HG03135 (cell line): ENCODE results near the gene RUBCN.
"Not testable (repeated sequence)": the region's sequence is repeated elsewhere in the genome, so short reads cannot be mapped to it uniquely, and the experiment has no call there.

Source experiments
- ATAC-seq: cut with Tn5 transposase; IDR thresholded peaks from one replicate; pipeline ENCODE4 v1.9.1; 2021; ENCODE audit warnings: mild to moderate bottlenecking, moderate library complexity; ENCODE audit not compliant: unreplicated experiment

Gene RUBCN

DNA sequence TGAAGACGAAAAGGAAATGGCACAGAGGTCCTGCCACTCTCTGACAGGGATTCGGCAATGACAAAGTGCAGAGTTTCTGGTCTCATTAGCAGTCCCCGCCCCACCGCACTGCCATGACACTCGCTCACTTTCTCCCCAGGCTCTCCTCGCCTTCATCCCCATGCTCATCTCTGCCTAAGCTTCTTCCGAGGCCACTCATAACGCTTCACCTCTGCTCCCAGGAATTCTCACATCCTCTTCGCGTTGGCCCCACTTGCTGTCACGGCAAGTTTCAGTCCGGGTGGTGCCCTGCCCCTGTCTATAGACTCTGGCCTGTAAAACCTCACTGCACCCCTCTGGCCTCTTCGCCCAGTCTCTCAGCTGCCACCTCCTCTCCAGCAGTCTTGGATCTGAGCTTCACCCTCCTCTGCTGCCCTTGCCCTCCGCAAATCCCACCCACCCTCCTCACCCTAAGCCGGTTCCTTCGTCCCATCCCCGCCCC lies 654 bp downstream of the RUBCN start:
- no peak for ATAC-seq

DNA sequence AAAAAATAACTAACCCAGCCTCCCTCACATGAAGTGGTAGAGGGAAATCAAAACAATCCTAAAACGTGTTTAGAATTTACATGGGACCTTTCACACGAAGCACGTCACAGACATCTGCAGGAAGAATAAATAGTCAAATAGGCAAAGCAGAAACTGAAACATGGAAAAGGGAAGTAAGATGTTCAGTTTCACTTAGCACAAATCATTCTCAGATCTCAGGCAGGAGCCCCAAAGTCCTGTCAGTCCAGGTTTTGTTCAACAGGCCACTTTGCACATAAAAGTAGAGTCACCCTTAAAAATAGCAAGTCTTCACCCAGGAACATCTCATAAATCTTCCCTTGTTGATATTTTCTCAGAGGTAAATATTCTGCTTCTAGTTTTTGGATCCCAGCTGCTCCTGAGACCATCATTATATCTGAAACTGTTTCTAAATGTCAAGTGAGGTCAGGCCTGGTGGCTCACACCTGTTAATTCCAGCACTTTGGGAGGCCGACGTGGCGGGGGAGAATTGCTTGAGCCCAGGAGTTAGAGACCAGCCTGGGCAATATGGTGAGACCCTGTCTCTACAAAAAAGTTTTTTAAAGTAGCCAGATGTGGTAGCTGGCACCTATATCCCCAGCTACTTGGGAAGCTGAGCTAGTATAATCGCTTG lies 1.9 kb downstream of the RUBCN start:
- ATAC-seq, result peak; percentile 45

DNA sequence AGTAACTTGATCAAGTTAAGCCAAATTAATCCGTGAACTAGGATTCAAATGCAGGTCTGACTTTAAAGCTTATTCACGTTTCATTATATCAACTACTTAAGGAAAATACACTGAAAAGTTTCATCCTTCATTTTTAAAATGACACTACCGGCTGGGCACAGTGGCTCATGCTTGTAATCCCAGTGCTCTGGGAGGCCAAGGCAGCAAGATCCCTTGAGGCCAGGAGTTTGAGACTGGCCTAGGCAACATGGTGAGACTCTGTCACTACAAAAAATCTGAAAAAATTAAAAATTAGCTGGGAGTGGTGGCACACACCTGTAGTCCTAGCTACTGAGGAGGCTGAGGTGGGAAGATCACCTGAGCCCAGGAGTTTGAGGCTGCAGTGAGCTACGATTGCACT lies 3.7 kb downstream of the RUBCN start:
- no peak for ATAC-seq

DNA sequence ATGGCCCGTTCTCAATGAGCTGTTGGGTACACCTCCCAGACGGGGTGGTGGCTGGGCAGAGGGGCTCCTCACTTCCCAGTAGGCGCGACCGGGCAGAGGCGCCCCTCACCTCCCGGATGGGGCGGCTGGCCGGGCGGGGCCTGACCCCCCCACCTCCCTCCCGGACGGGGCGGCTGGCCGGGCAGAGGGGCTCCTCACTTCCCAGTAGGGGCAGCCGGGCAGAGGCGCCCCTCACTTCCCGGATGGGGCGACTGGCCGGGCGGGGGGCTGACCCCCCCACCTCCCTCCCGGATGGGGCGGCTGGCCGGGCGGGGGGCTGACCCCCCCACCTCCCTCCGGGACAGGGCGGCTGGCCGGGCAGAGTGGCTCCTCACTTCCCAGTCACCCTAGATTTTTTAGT lies 5.2 kb downstream of the RUBCN start:
- ATAC-seq, result not testable (repeated sequence)

- ATAC-seq, result not testable (repeated sequence)
Observed at GRCh38 chr3:197730770-197731169, 5.9 kb downstream of the RUBCN start.

DNA sequence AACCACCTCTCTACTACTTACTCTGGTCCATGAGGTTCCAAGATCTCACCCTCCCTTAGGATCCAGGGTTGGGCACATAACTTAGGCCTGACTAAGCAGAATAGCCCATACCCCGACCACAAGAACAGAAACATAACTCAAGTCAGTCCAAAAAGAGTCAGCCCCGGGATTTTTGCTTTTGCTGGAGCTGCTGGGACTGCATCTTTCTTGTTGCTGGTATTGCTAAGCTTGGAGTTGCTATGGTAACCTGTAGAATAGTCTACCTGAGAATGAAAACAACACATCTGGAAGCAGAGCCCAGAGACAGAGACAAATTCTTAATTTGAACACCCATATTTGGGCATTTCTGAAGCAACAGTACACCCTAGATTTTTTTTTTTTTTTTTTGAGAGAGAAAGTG lies 6.5 kb downstream of the RUBCN start:
- no peak for ATAC-seq

DNA sequence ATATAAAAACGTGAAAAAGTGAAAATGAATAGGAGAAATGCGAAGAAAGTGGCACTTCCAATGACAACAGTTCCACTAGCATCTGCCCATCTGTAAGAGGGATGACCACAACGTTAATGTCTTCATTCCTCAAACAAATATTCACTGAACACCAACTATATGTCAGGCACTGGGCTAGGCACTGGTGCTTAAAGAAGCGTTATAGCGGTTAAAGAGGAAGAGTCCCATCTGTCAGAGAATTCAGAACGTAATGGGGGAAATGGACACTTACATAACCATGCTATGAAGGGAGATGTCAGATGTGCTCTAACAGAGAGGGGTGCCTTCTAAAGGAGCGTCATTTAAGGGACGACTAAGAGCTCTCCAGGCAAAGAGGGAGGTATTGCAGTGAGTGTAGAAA lies 8.2 kb downstream of the RUBCN start:
- ATAC-seq, result no peak

- ATAC-seq, result not testable (repeated sequence)
Observed at GRCh38 chr3:197727878-197728277, 8.8 kb downstream of the RUBCN start.

DNA sequence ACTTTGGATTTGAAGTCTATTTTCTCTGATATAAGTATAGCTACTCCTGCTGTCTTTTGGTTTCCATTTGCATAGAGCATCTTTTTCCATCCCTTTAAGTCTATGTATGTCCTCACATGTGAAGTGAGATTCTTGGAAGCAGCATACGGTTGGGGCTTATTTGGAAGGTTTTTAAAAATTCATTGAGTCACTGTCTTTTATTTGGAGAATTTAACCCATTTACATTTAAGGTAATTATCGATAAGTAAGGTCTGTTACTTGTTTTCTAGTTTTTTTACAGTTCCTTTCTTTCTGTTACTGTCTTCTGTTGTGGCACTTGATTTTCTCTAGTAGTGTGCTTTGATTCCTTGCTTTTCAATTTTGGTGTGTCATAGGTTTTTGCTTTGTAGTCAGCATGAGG lies 14.0 kb downstream of the RUBCN start:
- ATAC-seq, result no peak

DNA sequence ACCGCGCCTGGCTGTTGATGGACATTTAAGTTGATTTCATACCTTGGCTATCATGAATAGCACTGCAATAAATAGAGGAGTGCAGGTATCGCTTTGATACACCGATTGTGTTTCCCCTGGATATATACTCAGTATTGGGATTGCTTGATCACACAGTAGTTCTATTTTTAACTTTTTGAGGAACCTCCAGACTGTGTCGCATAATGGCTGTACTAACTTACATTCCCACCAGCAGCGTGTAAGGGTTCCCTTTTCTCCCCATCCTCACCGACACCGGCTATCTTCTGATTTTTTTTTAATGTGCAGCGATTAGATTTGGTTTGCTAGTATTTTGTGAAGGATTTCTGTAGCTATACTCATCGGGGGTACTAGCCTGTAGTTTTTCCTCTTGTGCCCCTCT lies 16.0 kb downstream of the RUBCN start:
- no peak for ATAC-seq

DNA sequence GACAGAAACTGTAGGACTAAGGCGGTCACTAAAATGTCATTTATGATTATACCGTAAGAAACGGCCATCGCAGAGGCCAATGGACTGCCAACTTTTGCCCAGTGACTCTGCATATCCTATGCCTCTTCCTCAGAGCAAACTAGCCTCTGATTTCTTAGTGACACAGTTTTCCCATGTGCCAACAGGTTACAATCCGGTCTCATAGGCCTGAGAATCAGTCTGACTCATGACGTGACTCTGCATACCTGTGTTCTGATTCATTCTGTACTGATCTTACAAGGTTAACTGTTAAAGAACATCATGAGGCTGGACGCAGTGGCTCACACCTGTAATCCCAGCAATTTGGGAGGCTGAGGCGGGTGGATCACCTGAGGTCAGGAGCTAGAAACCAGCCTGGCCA lies 17.8 kb downstream of the RUBCN start:
- ATAC-seq, result no peak

GRCh38 chr3:197714251-197714650 lies 22.5 kb downstream of the RUBCN start:
- ATAC-seq, result no peak

GRCh38 chr3:197713477-197713822 lies 23.3 kb downstream of the RUBCN start:
- ATAC-seq, result no peak

- ATAC-seq, result peak; percentile 79
Observed at GRCh38 chr3:197711973-197712707, 24.6 kb downstream of the RUBCN start.

DNA sequence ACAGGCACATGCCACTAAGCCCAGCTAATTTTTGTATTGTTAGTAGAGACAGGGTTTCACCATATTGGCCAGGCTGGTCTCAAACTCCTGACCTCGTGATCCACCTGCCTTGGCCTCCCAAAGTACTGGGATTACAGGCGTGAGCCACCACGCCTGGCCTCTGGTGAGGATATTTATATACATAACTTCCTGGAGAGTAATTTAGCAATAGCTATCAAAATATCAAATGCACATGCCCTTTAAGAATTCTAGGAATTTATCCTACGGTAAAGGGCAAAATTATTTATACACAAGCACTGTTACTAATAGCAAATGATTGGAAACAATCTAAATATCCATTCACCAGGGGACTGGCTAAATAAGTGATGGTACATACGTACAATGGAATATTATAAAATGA lies 25.7 kb downstream of the RUBCN start:
- ATAC-seq, result not testable (repeated sequence)

DNA sequence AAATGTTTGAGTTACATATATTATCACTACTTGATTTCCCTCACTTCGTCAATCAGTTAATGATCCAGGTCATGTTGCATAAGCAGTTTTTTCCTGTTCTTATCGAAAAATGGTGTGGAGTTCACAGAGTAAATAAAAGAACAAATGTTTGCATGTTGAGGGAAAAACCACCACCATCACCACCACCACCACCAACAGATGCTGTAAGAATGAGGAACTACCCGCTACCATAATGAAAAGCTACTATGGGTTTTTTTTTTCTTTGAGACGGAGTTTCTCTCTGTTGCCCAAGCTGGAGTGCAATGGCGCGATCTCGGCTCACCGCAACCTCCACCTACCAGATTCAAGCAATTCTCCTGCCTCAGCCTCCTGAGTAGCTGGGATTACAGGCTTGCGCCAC lies 27.6 kb downstream of the RUBCN start:
- ATAC-seq, result no peak

- no peak for ATAC-seq
Observed at GRCh38 chr3:197706658-197707057, 30.0 kb downstream of the RUBCN start.

DNA sequence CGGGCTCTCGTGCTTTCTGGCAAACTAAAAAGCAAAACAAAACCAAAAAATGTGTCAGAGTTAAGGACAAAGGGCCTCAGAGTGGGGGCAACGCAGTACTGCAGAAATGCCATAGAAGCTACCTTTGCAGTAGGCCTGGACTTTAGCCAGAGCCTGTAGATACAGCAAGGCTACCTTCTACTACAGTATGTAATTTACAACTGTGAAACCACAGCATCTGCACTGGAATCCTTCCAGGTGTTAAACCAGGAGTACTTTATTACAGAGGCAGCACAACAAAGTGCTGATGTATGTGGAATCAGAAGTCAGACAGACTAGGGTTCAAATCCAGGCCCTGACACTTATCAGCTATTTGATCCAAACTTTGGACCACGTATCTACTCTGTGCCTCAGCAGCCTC lies 34.9 kb downstream of the RUBCN start:
- no peak for ATAC-seq

DNA sequence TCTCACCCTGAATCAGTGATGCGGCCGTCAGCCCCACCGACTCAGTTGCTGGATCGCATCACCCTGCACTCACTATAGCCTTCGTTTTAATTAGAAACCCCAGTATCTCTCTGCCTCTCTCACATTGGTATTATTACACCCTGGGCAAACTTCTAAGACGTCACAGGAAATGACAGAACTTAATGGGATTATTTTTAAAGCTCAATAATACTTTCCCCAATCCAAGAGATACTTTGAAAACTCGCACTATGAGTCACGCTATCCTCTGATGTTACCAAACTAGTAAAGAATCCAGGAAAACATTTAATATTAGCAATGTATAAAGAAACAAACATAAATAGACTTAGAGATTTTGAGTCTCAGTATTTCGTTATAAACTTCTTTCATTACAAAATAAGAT lies 36.6 kb downstream of the RUBCN start:
- ATAC-seq, result no peak

- ATAC-seq, result no peak
Observed at GRCh38 chr3:197697355-197697754, 39.3 kb downstream of the RUBCN start.

- ATAC-seq, result no peak
Observed at GRCh38 chr3:197694251-197694650, 42.5 kb downstream of the RUBCN start.

DNA sequence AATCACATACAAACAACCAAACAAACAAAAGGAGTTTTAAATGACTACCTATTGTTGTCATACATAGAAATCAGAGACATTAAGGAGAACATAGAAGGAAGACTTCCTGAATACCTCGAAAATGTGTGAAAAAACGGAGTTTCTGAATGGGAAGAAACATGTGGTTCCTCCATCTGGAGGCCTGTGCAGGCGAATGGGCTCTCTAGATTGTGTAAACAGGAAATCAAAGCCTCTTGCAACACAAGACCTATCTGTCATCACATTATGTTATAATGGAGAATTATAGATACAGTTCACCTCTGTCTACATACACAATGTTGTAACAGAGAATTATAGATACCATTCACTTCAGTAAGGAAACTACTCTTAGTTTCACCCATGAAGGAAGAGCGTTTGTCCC lies 44.1 kb downstream of the RUBCN start:
- no peak for ATAC-seq

- no peak for ATAC-seq
Observed at GRCh38 chr3:197690754-197691153, 46.0 kb downstream of the RUBCN start.
